NCI-H2107 treated with DMSO at 0.1 percent for 48 hours (cell line): ENCODE measurements around the gene DDIT4.
"Not testable (repeated sequence)": the region's sequence is repeated elsewhere in the genome, so short reads cannot be mapped to it uniquely, and the experiment has no call there.

Experiments used
- DNase-seq: peaks from one replicate; lab custom pipeline; 2025; ENCODE audit not compliant: unreplicated experiment; lab: John Stamatoyannopoulos, UW

DDIT4 gene

GRCh38 chr10:72265990-72266865, 7.5 kb upstream of the DDIT4 start:
- DNase-seq = no peak

- DNase-seq = no peak
Measured at GRCh38 chr10:72267381-72267780, 6.3 kb upstream of the DDIT4 start.

- DNase-seq = no peak
Measured at GRCh38 chr10:72267819-72268399, 5.8 kb upstream of the DDIT4 start.

DNA sequence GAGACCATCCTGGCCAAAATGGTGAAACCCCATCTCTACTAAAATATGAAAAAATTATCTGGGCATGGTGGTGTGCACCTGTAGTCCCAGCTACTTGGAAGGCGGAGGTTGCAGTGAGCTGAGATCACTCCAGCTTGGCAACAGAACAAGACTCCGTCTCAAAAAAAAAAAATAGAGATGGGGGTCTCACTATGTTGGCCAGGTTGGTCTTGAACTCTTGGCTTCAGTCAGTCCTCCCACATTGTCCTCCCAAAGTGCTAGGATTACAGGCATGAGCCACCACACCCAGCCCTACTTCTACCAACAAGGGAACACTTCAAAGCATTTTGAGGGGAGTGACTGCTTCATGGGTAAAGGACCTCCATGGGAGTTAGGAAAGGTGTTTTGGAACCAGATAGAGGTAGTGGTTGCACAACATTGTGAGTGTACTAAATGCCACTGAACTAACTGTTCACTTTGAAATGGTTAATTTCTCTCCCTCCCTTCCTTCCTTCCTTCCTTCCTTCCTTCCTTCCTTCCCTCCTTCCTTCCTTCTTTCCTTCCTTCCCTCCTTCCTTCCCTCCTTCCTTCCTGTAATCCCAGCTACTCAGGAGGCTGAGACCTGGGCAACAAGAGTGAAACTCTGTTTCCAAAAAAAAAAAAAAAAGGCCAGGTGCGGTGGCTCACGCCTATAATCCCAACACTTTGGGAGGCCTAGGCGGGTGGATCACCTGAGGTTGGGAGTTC, 5.1 kb upstream of the DDIT4 start:
- DNase-seq = not testable (repeated sequence)

GRCh38 chr10:72270607-72271281, 3.0 kb upstream of the DDIT4 start:
- no peak for DNase-seq

DNA sequence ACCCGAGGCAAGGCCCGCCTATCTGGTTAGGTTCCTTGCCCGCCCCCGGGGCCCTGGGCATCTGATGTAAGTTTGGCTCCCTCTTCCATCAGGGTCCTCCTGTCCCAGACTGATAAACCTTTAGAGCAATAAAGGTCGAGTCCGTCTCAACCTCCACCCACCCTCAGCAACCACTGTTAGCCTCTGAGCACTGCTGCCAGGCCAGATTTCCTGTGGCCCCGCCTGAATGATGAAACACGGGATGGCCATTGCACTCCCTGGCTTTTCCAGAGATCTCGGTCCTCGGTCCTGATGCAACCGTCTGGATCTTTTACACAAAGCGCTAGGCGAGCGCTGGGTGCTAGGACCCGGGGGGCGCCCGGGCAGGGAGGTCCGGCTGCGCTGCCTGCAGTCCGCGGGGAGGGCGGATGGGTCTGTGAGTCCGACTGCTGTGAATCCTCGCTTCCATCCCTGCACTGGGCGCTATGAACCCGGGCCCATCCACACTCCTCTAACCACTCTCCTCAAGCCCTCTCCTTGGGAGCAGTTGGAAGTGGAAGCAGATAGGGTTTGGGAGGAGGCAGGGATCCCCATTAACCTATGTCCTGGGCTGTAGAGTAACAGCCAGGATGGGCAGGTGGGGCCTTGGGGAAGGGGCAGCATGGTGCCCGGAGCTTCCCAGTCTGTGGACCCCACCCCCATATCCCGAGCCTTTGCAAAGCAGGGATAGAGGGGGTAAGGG, 875 bp upstream of the DDIT4 start:
- peak; percentile 46 for DNase-seq

- DNase-seq = no peak
Measured at GRCh38 chr10:72274213-72274729, 547 bp downstream of the DDIT4 start.

DNA sequence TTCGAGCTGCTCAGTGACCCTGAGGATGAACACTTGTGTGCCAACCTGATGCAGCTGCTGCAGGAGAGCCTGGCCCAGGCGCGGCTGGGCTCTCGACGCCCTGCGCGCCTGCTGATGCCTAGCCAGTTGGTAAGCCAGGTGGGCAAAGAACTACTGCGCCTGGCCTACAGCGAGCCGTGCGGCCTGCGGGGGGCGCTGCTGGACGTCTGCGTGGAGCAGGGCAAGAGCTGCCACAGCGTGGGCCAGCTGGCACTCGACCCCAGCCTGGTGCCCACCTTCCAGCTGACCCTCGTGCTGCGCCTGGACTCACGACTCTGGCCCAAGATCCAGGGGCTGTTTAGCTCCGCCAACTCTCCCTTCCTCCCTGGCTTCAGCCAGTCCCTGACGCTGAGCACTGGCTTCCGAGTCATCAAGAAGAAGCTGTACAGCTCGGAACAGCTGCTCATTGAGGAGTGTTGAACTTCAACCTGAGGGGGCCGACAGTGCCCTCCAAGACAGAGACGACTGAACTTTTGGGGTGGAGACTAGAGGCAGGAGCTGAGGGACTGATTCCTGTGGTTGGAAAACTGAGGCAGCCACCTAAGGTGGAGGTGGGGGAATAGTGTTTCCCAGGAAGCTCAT, 1.1 kb downstream of the DDIT4 start:
- no peak for DNase-seq

DNA sequence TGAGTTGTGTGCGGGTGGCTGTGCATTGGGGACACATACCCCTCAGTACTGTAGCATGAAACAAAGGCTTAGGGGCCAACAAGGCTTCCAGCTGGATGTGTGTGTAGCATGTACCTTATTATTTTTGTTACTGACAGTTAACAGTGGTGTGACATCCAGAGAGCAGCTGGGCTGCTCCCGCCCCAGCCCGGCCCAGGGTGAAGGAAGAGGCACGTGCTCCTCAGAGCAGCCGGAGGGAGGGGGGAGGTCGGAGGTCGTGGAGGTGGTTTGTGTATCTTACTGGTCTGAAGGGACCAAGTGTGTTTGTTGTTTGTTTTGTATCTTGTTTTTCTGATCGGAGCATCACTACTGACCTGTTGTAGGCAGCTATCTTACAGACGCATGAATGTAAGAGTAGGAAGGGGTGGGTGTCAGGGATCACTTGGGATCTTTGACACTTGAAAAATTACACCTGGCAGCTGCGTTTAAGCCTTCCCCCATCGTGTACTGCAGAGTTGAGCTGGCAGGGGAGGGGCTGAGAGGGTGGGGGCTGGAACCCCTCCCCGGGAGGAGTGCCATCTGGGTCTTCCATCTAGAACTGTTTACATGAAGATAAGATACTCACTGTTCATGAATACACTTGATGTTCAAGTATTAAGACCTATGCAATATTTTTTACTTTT, 1.8 kb downstream of the DDIT4 start:
- DNase-seq = no peak

DNA sequence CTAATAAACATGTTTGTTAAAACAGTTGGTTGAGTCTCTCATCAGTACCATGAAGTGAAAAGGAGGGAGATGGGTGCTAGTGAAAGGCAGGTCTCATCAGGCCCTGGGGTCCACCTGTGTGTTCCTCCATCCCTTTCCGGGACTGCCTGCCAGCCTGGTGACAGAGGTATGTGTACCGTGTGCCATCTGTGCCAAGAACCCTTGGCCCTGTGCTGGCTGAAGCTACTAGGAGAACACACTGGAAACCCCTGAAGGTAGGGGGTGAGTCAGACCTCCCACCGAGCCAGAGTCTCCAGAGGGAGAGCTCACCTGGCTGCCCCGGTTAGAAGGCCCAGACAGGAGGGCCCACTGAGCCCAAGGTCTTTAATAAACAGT, 2.3 kb downstream of the DDIT4 start:
- DNase-seq = no peak

- DNase-seq = no peak
Measured at GRCh38 chr10:72276421-72277339, 3.0 kb downstream of the DDIT4 start.

DNA sequence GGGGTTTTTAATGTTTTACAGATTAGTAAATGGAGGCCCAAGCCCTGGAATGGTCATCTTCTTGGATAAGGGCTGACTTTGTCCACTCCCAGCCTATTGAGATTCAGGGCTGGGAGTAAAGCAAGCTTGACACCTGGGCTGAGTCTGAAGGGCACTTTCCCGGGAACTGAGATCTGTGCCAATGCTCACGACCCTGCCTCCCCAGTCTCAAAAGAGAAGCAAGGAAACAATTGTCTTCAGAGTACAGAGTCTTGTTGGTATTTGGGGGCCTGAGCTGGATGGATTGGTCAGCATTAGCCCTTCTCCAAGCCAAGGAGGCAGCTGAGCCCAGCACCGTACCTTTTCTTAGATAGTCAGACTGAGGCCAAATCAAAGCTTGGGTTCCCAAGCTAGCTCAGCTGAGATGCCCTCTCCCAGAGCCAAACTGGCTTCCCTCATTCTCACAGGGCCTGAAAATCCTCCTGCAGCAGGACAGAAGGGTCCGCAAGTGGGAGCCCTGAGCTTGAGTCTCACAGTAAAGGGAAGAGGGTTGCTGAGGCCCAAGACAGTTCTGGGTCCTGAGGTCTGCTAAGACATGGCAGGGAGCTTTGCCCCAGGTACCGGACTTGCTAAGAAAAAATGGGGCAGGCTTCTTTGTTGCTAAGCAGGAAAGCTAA, 3.7 kb downstream of the DDIT4 start:
- DNase-seq = no peak

DNA sequence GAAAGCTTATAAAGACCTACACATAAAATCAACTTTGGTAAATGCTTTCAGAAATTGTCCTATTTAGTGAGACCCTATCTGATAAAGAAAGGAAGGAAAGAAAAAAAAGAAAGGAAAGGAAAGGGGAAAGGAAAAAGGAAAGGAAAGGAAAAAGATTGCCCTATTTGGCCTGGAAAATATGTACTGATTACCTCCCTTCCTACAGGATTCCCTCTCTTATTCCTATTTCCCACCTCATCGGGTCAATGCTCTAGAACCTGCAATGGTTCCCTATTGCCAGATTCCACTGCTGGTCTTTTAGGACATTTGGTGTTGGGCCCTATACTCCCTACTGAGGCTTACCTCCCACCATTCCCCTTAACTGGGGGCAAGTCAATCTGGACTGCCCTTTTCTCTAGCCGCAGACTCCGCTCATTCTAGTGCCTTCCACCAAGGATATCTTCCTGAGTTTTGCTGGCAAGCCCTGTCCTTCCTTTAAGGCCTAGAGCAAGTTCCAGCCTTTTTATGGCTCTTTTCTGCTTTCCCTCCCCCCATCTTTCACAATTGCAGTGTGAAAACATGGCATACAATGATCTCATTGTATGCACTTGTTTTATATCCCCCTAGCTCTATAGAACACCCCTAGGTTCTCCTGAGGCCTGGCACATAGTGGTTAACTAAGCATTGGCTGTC, 4.4 kb downstream of the DDIT4 start:
- DNase-seq = no peak

- no peak for DNase-seq
Measured at GRCh38 chr10:72278668-72279393, 5.1 kb downstream of the DDIT4 start.

DNA sequence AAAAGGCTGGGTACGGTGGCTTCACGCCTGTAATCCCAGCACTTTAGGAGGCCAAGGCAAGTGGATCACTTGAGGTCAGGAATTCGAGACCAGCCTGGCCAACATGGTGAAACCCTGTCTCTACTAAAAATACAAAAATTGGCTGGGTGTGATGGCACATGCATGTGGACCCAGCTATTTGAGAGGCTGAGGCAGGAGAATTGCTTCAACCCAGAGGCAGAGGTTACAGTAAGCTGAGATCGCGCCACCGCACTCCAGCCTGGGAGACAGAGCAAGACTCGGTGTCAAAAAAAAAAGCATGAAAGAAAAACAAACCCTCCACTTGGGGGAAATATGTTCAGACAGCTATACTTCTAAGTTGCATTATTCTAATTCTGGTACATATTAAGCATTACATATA, 5.9 kb downstream of the DDIT4 start:
- DNase-seq = not testable (repeated sequence)

DNA sequence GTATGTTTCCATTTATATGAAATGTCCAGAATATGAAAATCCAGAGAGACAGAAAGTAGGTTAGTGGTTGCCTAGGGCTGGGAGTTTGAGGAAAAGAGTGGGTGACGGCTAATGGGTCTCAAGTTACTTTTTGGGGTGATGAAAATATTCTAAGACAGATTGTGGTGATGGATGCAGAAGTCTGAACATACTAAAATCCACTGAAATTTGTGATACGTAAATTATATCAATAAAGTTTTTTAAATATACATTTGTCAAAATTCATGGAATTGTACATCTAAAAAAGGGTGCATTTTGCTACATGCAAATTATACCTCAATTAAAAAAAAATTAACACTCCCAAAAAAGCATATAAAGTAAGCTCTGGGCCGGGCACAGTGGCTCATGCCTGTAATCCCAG, 9.4 kb downstream of the DDIT4 start:
- no peak for DNase-seq

DNA sequence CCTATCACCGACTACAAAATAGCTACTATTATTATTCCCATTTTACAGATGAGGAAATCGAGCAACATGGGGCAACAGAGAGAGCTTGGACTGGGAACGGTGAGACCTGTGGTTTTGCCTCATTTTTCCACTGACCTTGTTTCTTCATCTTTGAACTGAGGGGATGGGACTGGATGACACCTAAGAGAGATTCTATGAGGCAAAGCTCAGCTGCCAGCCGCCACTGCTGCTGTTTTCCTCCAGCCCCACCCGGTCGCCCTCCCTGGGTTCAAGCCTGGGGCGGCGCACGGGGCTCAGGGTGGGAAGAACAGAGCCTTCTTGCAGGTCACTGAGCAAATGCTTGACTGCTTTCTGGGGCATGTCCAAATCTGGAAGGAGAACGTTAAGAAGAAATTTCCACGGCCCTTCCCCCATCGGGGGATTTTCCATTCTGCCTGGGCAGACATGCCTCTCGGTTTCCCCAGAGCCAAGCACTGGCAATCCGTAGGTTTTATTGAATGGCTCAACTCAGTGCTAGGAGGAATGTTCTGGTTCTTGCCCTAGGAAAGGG, 12.3 kb downstream of the DDIT4 start:
- DNase-seq = no peak
